BE2C (cell line): ENCODE data around the gene ISOC2.
"Not testable (repeated sequence)": the region's sequence is repeated elsewhere in the genome, so short reads cannot be mapped to it uniquely, and the experiment has no call there.

ENCODE experiments used
- DNase-seq: peaks from one replicate; pipeline ENCODE4 v3.0.0-alpha.2; 2020
- H3K27me3 ChIP-seq: fragments of 250-450 bp; sonication (Bioruptor Pico); 2 replicates; pipeline ENCODE4 v1.5.1; 2020; ENCODE audit warnings: mild to moderate bottlenecking
- H3K36me3 ChIP-seq: fragments of 250-450 bp; sonication (Bioruptor Pico); 2 replicates; pipeline ENCODE4 v1.5.1; 2020; ENCODE audit warnings: mild to moderate bottlenecking
- H3K4me1 ChIP-seq: fragments of 250-450 bp; sonication (Bioruptor Pico); 2 replicates; pipeline ENCODE4 v1.5.1; 2020
- H3K4me3 ChIP-seq: 2 replicates; pipeline ENCODE4 v1.5.1; 2011; ENCODE audit warnings: low read depth, low read length
- H3K9me3 ChIP-seq: fragments of 250-450 bp; sonication (Bioruptor Pico); 2 replicates; pipeline ENCODE4 v1.5.1; 2020
- TF ChIP-seq, protein P1 (sequence below): IDR thresholded peaks from 2 replicates; pipeline ENCODE4 v1.5.1; 2012; ENCODE audit warnings: mild to moderate bottlenecking, low read depth, low read length

The ISOC2 gene

DNA sequence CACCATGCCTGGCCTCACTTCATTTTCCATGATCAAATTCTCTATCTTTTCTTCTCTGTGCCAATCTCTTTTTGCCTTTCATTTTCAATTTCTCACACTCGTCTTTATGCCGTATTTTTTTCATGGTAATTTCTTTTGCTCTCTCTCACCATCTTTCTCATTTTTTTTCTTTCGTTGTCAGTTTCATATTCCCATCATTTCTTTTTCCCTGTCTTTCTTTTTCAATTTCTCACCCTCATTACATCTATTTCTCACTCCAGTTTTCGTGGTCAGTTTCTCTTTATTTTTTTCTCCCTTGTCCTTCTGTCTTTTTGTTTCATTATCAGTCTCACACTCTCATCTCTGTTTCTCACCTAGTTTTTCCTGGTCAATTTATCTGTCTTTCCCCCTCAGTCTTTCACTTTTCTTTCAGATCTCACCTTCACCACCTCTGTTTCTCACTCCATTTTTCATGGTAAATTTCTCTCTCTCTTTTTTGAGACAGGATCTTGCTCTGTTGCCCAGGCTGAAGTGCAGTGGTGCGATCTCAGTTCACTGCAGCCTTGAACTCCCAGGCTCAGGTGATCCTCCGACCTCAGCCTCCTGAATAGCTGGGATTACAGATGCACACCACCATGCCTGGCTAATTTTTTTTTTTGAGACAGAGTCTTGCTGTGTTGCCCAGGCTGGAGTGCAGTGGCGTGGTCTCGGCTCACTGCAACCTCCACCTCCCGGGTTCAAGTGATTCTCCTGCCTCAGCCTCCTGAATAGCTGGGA, 40.9 kb upstream of the ISOC2 start:
- Histone ChIP-seq H3K36me3 (no peaks in the 10 kb centered on the region), H3K9me3 (peaks cover 4% of the 10 kb centered on the region), H3K4me3 (no peak overlapping the region), H3K27me3 (no peaks in the 10 kb centered on the region), H3K4me1 (no peaks in the 10 kb centered on the region)
- TF ChIP-seq, protein P1, sequence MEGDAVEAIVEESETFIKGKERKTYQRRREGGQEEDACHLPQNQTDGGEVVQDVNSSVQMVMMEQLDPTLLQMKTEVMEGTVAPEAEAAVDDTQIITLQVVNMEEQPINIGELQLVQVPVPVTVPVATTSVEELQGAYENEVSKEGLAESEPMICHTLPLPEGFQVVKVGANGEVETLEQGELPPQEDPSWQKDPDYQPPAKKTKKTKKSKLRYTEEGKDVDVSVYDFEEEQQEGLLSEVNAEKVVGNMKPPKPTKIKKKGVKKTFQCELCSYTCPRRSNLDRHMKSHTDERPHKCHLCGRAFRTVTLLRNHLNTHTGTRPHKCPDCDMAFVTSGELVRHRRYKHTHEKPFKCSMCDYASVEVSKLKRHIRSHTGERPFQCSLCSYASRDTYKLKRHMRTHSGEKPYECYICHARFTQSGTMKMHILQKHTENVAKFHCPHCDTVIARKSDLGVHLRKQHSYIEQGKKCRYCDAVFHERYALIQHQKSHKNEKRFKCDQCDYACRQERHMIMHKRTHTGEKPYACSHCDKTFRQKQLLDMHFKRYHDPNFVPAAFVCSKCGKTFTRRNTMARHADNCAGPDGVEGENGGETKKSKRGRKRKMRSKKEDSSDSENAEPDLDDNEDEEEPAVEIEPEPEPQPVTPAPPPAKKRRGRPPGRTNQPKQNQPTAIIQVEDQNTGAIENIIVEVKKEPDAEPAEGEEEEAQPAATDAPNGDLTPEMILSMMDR = no peak
- no peak for DNase-seq

DNA sequence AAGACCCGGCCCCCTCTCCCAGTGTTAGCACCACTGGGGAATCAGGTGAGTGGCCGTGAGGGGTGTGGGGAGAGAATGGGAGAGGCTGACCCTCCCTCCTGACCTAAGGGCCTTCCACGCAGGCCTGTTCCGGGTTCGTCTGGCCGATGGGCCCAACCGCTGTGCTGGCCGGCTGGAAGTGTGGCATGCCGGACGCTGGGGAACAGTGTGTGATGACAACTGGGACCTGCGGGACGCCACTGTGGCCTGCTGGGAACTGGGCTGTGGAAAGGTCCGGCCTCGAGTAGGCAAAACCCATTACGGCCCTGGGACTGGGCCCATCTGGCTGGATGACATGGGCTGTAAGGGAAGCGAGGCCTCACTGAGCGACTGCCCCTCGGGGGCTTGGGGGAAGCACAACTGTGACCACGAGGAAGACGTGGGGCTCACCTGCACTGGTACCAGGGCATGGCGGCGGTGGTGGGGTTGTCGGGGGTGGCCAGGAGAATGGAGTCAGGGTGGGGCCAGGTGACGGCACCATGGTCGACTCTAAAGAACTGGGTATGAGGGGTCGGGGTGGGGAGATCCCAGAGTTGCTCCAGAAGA, 39.0 kb upstream of the ISOC2 start:
- H3K9me3 ChIP-seq = peaks cover 4% of the 10 kb centered on the region
- DNase-seq = no peak
- no peak overlapping the region for H3K4me3 ChIP-seq
- H3K27me3 ChIP-seq = no peaks in the 10 kb centered on the region
- TF ChIP-seq, protein P1 = no peak
- H3K4me1 ChIP-seq = no peaks in the 10 kb centered on the region
- H3K36me3 ChIP-seq = no peaks in the 10 kb centered on the region

- DNase-seq = no peak
- H3K4me3 ChIP-seq = no peak overlapping the region
- H3K4me1 ChIP-seq = no peaks in the 10 kb centered on the region
- TF ChIP-seq, protein P1 = no peak
- H3K27me3 ChIP-seq = no peaks in the 10 kb centered on the region
- peaks cover 2% of the 10 kb centered on the region for H3K9me3 ChIP-seq
- no peaks in the 10 kb centered on the region for H3K36me3 ChIP-seq
Measured at GRCh38 chr19:55498246-55498840, 36.9 kb upstream of the ISOC2 start.

DNA sequence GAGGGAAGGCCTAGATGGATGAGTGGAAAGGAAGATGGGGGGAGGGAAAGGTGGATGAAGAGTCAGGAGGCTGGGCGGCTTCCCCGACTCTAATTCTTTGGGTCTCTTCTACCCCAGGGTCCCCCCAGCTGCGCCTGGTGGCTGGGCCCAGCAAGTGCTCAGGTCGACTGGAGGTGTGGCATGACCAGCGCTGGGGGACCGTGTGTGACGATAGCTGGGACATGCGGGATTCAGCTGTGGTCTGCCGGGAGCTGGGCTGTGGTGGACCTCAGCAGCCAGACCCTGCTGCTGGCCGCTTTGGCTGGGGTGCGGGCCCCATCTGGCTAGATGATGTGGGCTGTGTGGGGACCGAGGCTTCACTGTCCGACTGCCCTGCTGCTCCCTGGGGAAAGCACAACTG, 36.3 kb upstream of the ISOC2 start:
- Histone ChIP-seq H3K36me3 (no peaks in the 10 kb centered on the region), H3K4me3 (no peak overlapping the region), H3K9me3 (no peaks in the 10 kb centered on the region), H3K27me3 (no peaks in the 10 kb centered on the region), H3K4me1 (no peaks in the 10 kb centered on the region)
- TF ChIP-seq, protein P1 = no peak
- DNase-seq = no peak

GRCh38 chr19:55496820-55497219, 35.4 kb upstream of the ISOC2 start:
- H3K4me3 ChIP-seq, H3K36me3 ChIP-seq, DNase-seq, H3K27me3 ChIP-seq, H3K4me1 ChIP-seq, H3K9me3 ChIP-seq: not testable (repeated sequence)

DNA sequence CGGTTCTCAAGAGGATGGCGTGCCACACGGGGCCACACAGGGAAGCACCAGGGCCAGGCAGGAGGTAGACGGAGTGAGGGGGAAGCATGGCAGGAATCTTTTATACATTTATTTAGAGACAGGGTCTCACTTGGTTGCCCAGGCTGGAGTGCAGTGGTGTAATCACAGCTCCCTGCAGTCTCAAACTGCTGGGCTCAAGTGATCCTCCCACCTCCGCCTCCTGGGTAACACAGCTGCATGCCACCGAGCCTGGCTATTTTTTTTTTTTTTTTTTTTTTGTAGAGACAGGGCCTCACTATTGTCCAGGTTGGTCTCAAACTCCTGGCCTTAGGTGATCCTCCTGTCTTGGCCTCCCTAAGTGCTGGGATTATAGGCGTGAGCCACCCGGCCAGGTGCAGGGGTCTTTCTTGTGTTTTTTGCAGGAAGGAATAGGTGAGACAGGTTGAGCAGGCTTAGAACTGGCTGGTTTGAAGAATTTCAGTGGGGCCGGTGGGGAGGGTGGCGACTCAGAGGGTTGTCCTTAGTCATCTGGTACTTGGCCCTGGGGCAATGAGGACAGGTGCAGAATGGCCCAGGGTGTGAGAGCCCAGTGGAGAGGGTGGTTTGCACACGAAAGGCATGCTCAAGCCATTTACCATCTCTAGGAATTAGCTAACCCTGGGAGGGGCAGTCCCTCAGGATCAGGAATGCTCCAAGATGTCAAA, 34.4 kb upstream of the ISOC2 start:
- Histone ChIP-seq H3K27me3 (no peaks in the 10 kb centered on the region), H3K36me3 (no peaks in the 10 kb centered on the region), H3K4me1 (no peaks in the 10 kb centered on the region), H3K4me3 (no peak overlapping the region), H3K9me3 (no peaks in the 10 kb centered on the region)
- TF ChIP-seq, protein P1 = no peak
- no peak for DNase-seq
